Uterus (tissue), 4 donors: ENCODE results near the gene KRT74. TPM values are rescaled to one million over a fixed set of nuclear protein-coding genes. Genes with fewer than 3 reads are reported as not detected.

Source experiments
- DNase-seq, 2 donors: peaks; one replicate each; pipeline ENCODE4 v3.0.0-alpha.2; 2019 to 2020
- H3K27ac ChIP-seq, 2 donors: fragments of 200-600 bp; sonication (generic); 1 replicate in 1 of 2; 2 replicates in 1 of 2; pipeline ENCODE4 v1.5.1; 2016 to 2018
- H3K27me3 ChIP-seq, 2 donors: fragments of 200-600 bp; sonication (generic); one replicate each; pipeline ENCODE4 v1.5.1; 2018 to 2019; ENCODE audit warnings: control low read depth in 1 of 2
- H3K36me3 ChIP-seq, 2 donors: fragments of 200-600 bp; sonication (generic); one replicate each; pipeline ENCODE4 v1.5.1; 2019; ENCODE audit warnings: control low read depth in 1 of 2
- H3K4me1 ChIP-seq, 2 donors: fragments of 200-600 bp; sonication (generic); one replicate each; pipeline ENCODE4 v1.5.1; 2018 to 2019; ENCODE audit warnings: control low read depth in 1 of 2
- H3K4me3 ChIP-seq, 2 donors: fragments of 200-600 bp; sonication (generic); 1 replicate in 1 of 2; 2 replicates in 1 of 2; pipeline ENCODE4 v1.5.1; 2018 to 2019; ENCODE audit warnings: mild to moderate bottlenecking in 1 of 2
- H3K9me3 ChIP-seq, 2 donors: fragments of 200-600 bp; sonication (generic); one replicate each; pipeline ENCODE4 v1.5.1; 2019; ENCODE audit warnings: control low read depth in 1 of 2
- POLR2A ChIP-seq, 2 donors: fragments of 450-650 bp; IDR thresholded peaks; one replicate each; pipeline ENCODE4 v1.6.1; 2016; ENCODE audit warnings: antibody characterized with exemption in 2 of 2, mild to moderate bottlenecking in 1 of 2, moderate library complexity in 1 of 2
- intact Hi-C: fragments of 100-400 bp; cut with DNase I; formaldehyde crosslinking; loops from one replicate; pipeline ENCODE4 v1.15.1; 2023; ENCODE audit warnings: low total_unique reads
- total RNA-seq, 4 donors: library from RNA; depleted of rRNA in 3 of 4; stranded (reverse); fragments of >200 nt in 3 of 4; gene quantifications; one replicate each; pipeline versions ENCODE4 v1.1.0 to v1.2.4, GENCODE V29; 2014 to 2023
- TF ChIP-seq, protein P1 (sequence below), 4 experiments: fragments of 200-600 bp in 2 of 4; fragments of 450-650 bp in 2 of 4; sonication (generic) in 2 of 4; IDR thresholded peaks; one replicate each; pipeline ENCODE4 v1.5.1; 2016 to 2019; ENCODE audit warnings: antibody characterized with exemption in 4 of 4, mild to moderate bottlenecking in 2 of 4, moderate library complexity in 1 of 4
- donor health status: DM: yes; HTN: yes; CAD: no.

Gene KRT74
- total RNA-seq, 4 donors from 2014 or later: not detected

GRCh38 chr12:52604859-52605258 lies 31.2 kb upstream of the KRT74 start:
- intact Hi-C loops: no loop called here
- Histone ChIP-seq H3K27ac (no peak overlapping the region), H3K27me3 (peaks cover 0 to 8% of the 10 kb centered on the region in 2 donors), H3K36me3 (no peaks in the 10 kb centered on the region), H3K4me3 (no peak overlapping the region), H3K4me1 (no peaks in the 10 kb centered on the region), H3K9me3 (no peaks in the 10 kb centered on the region)
- TF ChIP-seq, protein P1, sequence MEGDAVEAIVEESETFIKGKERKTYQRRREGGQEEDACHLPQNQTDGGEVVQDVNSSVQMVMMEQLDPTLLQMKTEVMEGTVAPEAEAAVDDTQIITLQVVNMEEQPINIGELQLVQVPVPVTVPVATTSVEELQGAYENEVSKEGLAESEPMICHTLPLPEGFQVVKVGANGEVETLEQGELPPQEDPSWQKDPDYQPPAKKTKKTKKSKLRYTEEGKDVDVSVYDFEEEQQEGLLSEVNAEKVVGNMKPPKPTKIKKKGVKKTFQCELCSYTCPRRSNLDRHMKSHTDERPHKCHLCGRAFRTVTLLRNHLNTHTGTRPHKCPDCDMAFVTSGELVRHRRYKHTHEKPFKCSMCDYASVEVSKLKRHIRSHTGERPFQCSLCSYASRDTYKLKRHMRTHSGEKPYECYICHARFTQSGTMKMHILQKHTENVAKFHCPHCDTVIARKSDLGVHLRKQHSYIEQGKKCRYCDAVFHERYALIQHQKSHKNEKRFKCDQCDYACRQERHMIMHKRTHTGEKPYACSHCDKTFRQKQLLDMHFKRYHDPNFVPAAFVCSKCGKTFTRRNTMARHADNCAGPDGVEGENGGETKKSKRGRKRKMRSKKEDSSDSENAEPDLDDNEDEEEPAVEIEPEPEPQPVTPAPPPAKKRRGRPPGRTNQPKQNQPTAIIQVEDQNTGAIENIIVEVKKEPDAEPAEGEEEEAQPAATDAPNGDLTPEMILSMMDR (IDR thresholded peaks at IDR 0.05): no peak
- TF ChIP-seq POLR2A (IDR thresholded peaks at IDR 0.05): no peak
- no peak for DNase-seq

DNA sequence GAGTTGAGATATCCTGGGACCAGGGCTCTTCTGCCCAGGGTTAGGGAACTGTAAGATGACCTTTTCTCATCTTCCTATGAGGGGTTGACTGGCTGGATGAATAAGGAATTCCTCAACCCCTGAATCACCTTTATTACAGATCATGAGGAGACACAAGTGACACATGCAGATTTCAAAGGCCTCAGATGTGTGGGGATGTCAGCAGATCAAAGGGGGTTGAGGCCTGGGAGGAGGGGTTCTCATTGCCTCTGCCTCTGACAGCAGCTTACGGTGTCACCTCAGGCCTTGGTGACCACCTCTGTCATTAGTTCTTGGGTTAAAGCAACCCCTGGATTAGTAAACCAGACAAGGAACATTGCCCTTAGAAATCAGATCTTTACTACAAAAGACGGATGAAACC lies 29.7 kb upstream of the KRT74 start:
- Histone ChIP-seq H3K36me3 (no peaks in the 10 kb centered on the region), H3K27me3 (peaks cover 0 to 9% of the 10 kb centered on the region in 2 donors), H3K4me1 (no peaks in the 10 kb centered on the region), H3K4me3 (no peak overlapping the region), H3K9me3 (no peaks in the 10 kb centered on the region), H3K27ac (no peak overlapping the region)
- intact Hi-C loops: no loop called here
- DNase-seq: no peak
- no peak for TF ChIP-seq POLR2A (IDR thresholded peaks at IDR 0.05)
- TF ChIP-seq, protein P1 (IDR thresholded peaks at IDR 0.05): no peak

- peaks cover 0 to 9% of the 10 kb centered on the region in 2 donors for H3K27me3 ChIP-seq
- no peaks in the 10 kb centered on the region for H3K9me3 ChIP-seq
- no peaks in the 10 kb centered on the region for H3K36me3 ChIP-seq
- DNase-seq: no peak
- TF ChIP-seq, protein P1 (IDR thresholded peaks at IDR 0.05): no peak
- H3K4me3 ChIP-seq: no peak overlapping the region
- intact Hi-C loops: no loop called here
- no peak overlapping the region for H3K27ac ChIP-seq
- no peaks in the 10 kb centered on the region for H3K4me1 ChIP-seq
Observed at GRCh38 chr12:52602552-52602951, 28.9 kb upstream of the KRT74 start.

DNA sequence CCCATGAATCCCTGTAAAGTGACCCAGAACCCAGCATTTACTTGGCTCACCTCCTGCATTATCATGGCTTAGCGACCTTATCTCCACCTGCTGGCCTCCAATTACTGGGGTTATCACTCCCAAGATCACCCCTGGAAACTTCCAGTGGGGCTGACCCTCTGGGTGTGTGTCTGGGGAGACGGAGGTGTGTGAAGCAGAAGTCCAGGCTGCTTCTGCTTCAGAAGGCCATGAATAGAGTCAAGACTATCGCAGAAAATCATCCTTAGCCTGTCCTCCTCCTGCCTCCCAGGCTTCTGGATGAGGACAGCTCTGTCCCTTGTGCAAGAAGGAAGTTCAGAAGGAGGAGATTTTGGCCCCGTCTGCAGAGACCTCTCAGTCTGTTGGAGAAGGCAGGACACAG lies 28.0 kb upstream of the KRT74 start:
- peaks cover 0 to 9% of the 10 kb centered on the region in 2 donors for H3K27me3 ChIP-seq

DNA sequence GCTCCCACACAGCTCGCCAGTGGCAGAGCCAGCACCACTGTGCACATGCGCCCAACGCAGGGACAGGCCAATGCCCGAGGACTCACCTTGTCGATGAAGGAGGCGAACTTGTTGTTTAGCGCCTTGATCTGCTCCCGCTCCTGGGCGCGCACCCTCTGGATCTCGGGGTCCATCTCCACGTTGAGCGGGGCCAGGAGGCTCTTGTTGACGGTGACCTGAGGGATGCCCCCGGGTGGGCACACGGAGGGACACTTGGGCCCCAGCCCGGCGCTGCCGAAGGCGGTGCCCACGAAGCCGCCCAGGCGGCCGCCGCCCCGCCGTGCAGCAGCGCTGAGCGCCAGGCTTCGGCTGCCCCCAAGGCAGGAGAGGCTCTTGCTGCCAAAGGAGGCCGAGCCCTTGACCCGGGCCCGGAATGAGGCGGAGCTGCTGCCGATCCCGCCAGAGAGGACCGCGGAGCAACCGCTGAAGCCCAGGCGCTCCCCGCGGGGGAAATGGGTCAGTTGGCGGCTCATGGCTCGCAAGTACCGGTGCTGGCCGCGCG lies 27.4 kb upstream of the KRT74 start, which contains the start of gene KRT72:
Gene KRT72, minus strand, starts transcription at position 523 of the 541 bp plus-strand sequence. Its CDS starts 11 bp downstream, at position 512.
- intact Hi-C loops: no loop called here
- no peak for DNase-seq
- Histone ChIP-seq H3K4me1 (no peaks in the 10 kb centered on the region), H3K9me3 (no peaks in the 10 kb centered on the region), H3K4me3 (no peak within 1 kb of the TSS), H3K27me3 (peaks cover 0 to 9% of the 10 kb centered on the region in 2 donors), H3K27ac (no peak within 1 kb of the TSS), H3K36me3 (no peaks in the 10 kb centered on the region)
- TF ChIP-seq, protein P1 (IDR thresholded peaks at IDR 0.05): no peak
- TF ChIP-seq POLR2A (IDR thresholded peaks at IDR 0.05): no peak

More for the DNA sequence above, 28.0 kb upstream of the KRT74 start:
- no peak overlapping the region for H3K27ac ChIP-seq
- intact Hi-C loops: no loop called here
- H3K4me1 ChIP-seq: no peaks in the 10 kb centered on the region
- no peak for DNase-seq
- H3K36me3 ChIP-seq: no peaks in the 10 kb centered on the region
- no peaks in the 10 kb centered on the region for H3K9me3 ChIP-seq
- TF ChIP-seq, protein P1 (IDR thresholded peaks at IDR 0.05): no peak
- no peak for TF ChIP-seq POLR2A (IDR thresholded peaks at IDR 0.05)
- H3K4me3 ChIP-seq: no peak overlapping the region
